Activated gamma-delta T cell treated with Interleukin-2 at 50 U/mL for 16 hours (primary cell): Measurements from ENCODE around the gene B4GALNT1.
A peak's percentile ranks its signal among the peaks of the same experiment; 100 is the strongest.
"Not testable (repeated sequence)": the region's sequence is repeated elsewhere in the genome, so short reads cannot be mapped to it uniquely, and the experiment has no call there.

ENCODE experiments used
- DNase-seq: peaks from one replicate; pipeline ENCODE4 v3.0.0-alpha.2; 2020

Gene B4GALNT1

DNA sequence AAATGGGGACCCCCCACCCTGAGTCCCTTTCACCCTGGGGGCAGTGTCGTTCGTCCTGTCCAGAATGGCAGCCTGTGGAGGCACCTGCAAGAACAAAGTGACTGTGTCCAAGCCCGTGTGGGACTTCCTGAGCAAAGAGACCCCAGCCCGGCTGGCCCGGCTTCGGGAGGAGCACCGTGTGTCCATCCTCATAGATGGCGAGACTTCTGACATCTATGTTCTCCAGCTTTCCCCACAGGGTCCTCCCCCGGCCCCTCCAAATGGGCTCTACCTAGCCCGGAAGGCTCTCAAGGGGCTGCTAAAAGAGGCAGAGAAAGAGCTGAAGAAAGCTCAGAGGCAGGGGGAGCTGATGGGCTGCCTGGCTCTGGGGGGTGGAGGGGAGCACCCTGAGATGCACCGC, 26.2 kb downstream of the B4GALNT1 start:
- DNase-seq, result no peak

- DNase-seq, result no peak
Observed at GRCh38 chr12:57606399-57606798, 26.6 kb downstream of the B4GALNT1 start.

GRCh38 chr12:57605811-57606311, 27.1 kb downstream of the B4GALNT1 start:
- no peak for DNase-seq

GRCh38 chr12:57604992-57605810, 27.8 kb downstream of the B4GALNT1 start:
- no peak for DNase-seq

- peak; percentile 28 for DNase-seq
Observed at GRCh38 chr12:57604454-57604991, 28.5 kb downstream of the B4GALNT1 start, which contains the start of gene DTX3. Gene DTX3, plus strand, starts transcription at chr12:57604824. Its CDS starts 1,694 bp downstream, at chr12:57606518.

DNA sequence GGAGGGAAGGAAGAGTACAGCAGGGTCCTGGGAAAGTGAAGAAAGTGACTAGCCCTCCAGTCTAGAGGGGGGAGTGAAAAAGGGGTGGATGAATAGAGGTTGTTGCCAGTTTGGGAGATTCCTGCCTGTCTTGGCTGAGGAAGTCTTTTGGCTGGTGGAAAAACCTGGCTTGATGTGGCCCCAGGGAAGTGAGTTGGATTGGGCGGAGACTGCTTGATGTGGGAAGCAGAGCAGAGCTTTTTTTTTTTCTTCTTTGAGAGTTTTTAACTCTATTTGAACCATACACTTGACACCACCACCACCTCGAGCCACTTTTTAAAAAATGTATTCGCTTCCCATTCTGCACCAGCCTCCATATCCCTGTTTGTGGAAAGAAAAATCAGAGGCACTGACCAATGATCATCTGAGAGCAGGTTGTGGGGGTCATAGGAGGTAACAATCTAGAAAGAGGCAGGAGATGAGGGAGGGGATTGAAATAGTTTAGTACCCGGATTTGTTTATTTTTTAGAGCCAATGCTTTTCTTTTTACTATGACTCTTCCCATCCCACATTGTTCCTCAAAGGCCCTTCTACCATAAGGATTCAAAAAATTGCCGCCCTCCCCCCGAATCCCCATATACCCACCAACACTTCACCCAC, 29.1 kb downstream of the B4GALNT1 start:
- DNase-seq, result no peak

- no peak for DNase-seq
Observed at GRCh38 chr12:57603324-57603723, 29.7 kb downstream of the B4GALNT1 start.

DNA sequence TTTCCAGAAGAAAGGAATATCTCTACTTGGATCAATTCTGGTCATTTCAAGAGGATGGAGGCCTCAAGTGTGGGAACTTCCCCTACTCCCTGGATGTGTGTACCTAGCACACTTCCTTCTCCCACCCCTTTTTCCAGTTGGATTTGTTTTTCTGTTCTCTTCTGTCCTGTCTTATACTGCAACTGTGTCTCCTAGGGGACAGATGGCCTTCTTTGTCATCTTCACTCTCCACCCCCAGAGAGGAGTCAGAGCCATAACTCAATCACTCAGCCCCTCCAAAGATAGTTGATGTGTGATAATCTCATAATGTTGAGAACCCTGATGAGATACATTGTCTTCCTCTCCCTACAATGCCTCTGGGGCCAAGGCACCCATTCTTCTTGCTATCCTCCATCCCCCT, 30.5 kb downstream of the B4GALNT1 start:
- DNase-seq, result no peak

- DNase-seq, result no peak
Observed at GRCh38 chr12:57600395-57600794, 32.6 kb downstream of the B4GALNT1 start.

DNA sequence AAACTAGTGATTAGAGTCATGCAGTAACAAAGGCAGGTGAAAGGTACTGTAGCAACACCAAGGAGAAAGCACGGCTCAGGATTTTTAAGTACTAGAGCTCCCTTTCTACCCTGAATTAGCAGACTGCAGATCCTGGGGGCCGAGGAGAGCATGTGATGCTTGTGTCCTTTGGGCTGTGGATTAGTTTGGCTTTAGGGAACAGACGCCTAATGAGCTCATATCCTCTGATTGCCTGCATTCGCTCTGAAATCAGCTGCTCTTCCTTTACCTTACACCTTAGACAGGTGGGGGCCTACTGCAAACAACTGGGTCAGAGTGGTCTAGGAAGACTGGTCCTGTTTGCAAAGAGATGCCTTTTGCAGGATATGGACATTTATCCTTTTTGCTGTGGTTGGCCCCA, 39.8 kb downstream of the B4GALNT1 start:
- no peak for DNase-seq

GRCh38 chr12:57592551-57593165, 40.3 kb downstream of the B4GALNT1 start:
- DNase-seq, result no peak

DNA sequence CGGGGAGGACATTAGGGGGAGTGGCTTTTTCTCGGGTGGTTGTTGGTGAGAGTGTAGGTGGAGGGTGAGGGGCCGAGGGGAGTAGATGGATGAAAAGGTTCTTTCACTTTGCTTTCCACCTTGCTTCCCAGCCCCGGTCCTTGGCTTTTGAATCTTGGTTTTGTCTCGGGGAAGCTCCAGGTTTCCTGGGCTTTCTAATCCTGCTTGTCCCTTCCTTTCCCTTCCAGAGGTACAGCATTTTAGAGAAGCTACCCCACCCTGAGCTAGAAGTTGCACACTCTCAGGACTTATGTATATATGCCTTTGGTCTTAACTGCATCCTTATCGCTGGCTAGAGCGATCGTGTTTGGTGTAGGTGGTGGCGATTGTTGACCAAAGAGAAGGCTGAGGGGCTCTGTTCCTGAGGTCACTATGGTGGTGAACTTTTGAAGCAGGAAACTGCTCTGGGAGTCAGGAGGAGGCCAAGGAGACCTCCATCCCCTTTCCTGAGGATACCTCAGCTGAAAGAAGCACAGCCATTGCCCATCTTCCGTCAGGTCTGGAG, 41.1 kb downstream of the B4GALNT1 start:
- no peak for DNase-seq

DNA sequence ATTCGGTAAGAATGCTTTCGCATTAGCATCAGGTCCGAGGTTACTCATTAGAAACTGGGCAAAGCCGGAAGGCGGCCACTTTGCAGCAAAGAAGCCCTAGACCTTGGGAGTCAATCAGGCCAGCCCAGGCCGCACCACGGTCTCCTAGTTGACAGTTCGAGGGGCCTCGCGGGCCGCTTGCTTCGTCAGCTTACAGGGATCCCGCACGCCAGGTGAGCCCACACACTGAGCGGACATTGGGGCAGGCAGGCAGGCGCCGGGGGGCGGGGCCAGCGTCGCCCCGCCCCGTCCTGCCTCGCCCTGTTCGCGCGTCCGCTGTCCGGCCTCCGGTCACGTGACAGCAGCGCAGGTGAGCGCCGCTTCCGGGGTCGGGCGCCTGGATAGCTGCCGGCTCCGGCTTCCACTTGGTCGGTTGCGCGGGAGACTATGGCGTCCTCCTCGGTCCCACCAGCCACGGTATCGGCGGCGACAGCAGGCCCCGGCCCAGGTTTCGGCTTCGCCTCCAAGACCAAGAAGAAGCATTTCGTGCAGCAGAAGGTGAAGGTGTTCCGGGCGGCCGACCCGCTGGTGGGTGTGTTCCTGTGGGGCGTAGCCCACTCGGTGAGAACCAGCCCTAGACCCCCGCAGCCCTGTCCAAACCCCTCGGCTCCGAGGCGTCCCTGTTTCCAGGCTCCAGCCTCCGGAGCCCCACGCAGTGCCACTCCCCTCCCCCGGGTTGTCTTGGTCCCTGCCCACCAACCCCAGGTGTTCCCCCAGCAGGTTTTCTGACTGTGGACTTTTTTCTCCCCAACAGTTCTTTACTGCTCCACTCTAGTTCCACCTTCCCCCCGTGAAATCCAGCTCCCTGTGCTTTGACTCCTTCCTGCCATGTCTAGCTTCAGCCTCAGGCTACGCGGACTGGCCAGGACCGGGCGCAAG, 41.9 kb downstream of the B4GALNT1 start, which contains the start of gene PIP4K2C:
PIP4K2C (plus strand) TSS at position 329 of the 918 bp plus-strand sequence; CDS start at position 427, 98 bp downstream.
- DNase-seq, result peak; percentile 74

GRCh38 chr12:57590479-57590863, 42.5 kb downstream of the B4GALNT1 start:
- DNase-seq, result no peak

GRCh38 chr12:57588951-57589610, 43.9 kb downstream of the B4GALNT1 start:
- not testable (repeated sequence) for DNase-seq

DNA sequence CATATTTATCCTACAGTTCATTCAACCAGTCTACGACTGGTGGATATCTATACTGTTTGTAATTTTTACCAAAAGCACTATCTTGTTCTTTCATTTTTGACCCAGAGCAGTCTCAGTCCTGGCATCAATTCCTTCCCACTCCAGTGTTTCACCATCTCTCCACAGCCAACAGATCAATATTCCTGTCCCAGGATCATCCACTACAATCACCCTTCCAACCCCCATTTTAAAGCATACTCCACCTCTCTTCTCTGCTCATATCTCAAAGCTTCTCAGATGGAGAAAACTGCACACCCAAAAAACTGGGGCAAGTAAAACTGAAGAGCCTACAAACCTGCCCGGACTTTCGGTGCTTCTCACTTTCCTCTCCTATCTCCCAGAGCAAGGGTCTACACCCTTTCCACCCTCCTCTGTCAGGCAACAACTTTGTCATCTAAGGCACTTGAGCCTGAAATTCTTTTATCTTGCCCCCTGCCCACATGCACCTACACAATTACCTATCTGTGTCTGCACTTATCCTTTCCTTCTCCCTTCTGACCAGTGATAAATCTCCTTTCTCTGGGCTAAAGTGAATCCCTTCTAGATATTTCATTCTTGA, 46.1 kb downstream of the B4GALNT1 start:
- DNase-seq, result no peak

DNA sequence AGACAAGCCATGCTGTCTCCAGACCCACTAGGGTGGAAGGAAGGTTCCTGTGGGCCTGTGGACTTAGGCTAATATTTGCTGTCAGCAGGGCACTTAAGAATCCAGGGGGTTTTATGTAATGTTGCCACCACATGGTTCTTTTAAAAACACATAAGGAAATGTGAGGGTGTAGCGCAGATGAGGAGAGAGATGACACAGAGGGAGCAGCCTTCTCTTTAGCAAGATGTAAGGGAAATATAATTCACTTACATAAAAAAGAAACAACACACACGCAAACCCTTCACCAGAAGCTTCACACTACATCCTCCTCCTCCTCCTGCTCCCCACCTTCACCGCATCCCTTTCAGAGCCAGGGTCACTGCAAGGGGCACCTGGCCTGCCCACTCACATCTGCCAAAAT, 46.9 kb downstream of the B4GALNT1 start:
- no peak for DNase-seq

GRCh38 chr12:57585156-57585555, 47.8 kb downstream of the B4GALNT1 start:
- DNase-seq, result no peak

- DNase-seq, result no peak
Observed at GRCh38 chr12:57584690-57585089, 48.3 kb downstream of the B4GALNT1 start.

DNA sequence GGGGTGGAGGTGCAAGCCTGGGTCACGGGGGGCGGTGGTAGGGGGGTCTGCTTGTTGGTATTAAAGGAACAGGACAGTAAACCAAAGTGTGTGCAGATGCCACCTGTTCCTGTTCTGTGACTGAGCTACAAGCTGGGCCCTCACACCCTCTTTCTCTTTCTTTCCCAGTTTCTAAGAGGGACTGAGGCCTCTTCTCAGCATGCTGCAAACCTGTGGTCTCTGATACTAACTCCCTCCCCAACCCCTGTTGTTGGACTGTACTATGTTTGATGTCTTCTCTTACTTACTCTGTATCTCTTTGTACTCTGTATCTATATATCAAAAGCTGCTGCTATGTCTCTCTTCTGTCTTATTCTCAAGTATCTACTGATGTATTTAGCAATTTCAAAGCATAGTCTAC, 49.0 kb downstream of the B4GALNT1 start:
- DNase-seq, result no peak
